Panc1 (cell line): Measurements from ENCODE around the gene ANO2. TPM values are rescaled to one million over a fixed set of nuclear protein-coding genes. Genes with fewer than 3 reads are reported as not detected.

Source experiments
- ATAC-seq: fragments of 200-7000 bp; cut with Tn5 transposase; 2 replicates; pipeline ENCODE4 v1.9.1; 2020; ENCODE audit warnings: mild to moderate bottlenecking, moderate library complexity
- BruUV-seq: library from RNA; stranded (reverse); fragments of 400-500 nt; replicated peaks from 2 replicates; lab custom pipeline; 2021; lab: Mats Ljungman, UMichigan
- CTCF ChIA-PET: fragments of 300-600 bp; sonication (Branson Sonifier 250); formaldehyde crosslinking; loops from one replicate; lab custom pipeline; 2022; ENCODE audit warnings: antibody characterized with exemption; lab: Charles Lee
- POLR2A ChIA-PET: fragments of 300-600 bp; sonication (Branson Sonifier 250); formaldehyde crosslinking; loops from one replicate; lab custom pipeline; 2022; ENCODE audit warnings: antibody characterized with exemption; lab: Charles Lee
- DNase-seq: peaks from one replicate; pipeline ENCODE4 v3.0.0-alpha.2; 2010; ENCODE audit warnings: low read depth, low spot score
- H3K27ac ChIP-seq: 2 replicates; pipeline ENCODE4 v1.5.1; 2011; ENCODE audit warnings: mild to moderate bottlenecking, low read length, inconsistent platforms
- H3K27me3 ChIP-seq: fragments of 200-500 bp; sonication (Bioruptor generic); 2 replicates; pipeline ENCODE4 v1.6.0; 2014; ENCODE audit warnings: low read length, inconsistent platforms; ENCODE audit not compliant: control insufficient read depth, insufficient read depth
- H3K36me3 ChIP-seq: fragments of 200-500 bp; sonication (Bioruptor generic); 2 replicates; pipeline ENCODE4 v1.5.1; 2014; ENCODE audit warnings: inconsistent platforms, mild to moderate bottlenecking, low read length, moderate library complexity; ENCODE audit not compliant: control insufficient read depth, insufficient read depth
- H3K4me1 ChIP-seq: 2 replicates; pipeline ENCODE4 v1.5.1; 2011; ENCODE audit warnings: inconsistent platforms, mild to moderate bottlenecking, low read length, moderate library complexity; ENCODE audit not compliant: control insufficient read depth, insufficient read depth
- H3K4me3 ChIP-seq, 2 experiments: 2 replicates each; pipeline ENCODE4 v1.5.1; 2011 to 2012; ENCODE audit warnings: low read depth in 2 of 2, low read length in 2 of 2, mild to moderate bottlenecking in 2 of 2, inconsistent platforms in 1 of 2, moderate library complexity in 1 of 2
- H3K9me3 ChIP-seq: fragments of 200-500 bp; sonication (Bioruptor generic); 2 replicates; pipeline ENCODE4 v1.5.1; 2014; ENCODE audit warnings: low read depth, mild to moderate bottlenecking, inconsistent platforms, low read length, moderate library complexity; ENCODE audit not compliant: control insufficient read depth, insufficient read depth
- POLR2AphosphoS5 ChIP-seq: IDR thresholded peaks from 2 replicates; pipeline ENCODE4 v1.6.1; 2012; ENCODE audit warnings: mild to moderate bottlenecking, low read depth, low read length, moderate library complexity
- SIN3A ChIP-seq: IDR thresholded peaks from 2 replicates; pipeline ENCODE4 v1.6.1; 2012; ENCODE audit warnings: low read depth, mild to moderate bottlenecking, low read length, moderate library complexity, borderline replicate concordance; ENCODE audit not compliant: insufficient read depth
- TCF7L2 ChIP-seq: IDR thresholded peaks from 2 replicates; pipeline ENCODE4 v1.6.1; 2011; ENCODE audit warnings: mild to moderate bottlenecking, low read depth, low read length, inconsistent platforms
- in situ Hi-C: cut with HindIII; loops from 2 replicates; pipeline ENCODE4 v1.10.0; 2016; ENCODE audit warnings: low sequenced_read_pairs, low pct_unique_long_range_greater_than_20kb
- intact Hi-C: fragments of 100-400 bp; cut with micrococcal nuclease; formaldehyde crosslinking; loops from one replicate; pipeline ENCODE4 v1.10.0; 2022; ENCODE audit not compliant: unreplicated experiment
- total RNA-seq: library from RNA; stranded (reverse); gene quantifications from one replicate; pipeline ENCODE4 v1.2.1, GENCODE V29; 2021; ENCODE audit not compliant: unreplicated experiment
- TF ChIP-seq, protein P1 (sequence below): fragments of 450-650 bp; IDR thresholded peaks from 2 replicates; pipeline ENCODE4 v1.5.1; 2017; ENCODE audit warnings: mild to moderate bottlenecking
- TF ChIP-seq, protein P2 (sequence below), 2 experiments: IDR thresholded peaks; 2 replicates each; pipeline ENCODE4 v1.6.1; 2011 to 2012; ENCODE audit warnings: low read depth in 2 of 2, control low read depth in 1 of 2, low read length in 1 of 2, mild to moderate bottlenecking in 1 of 2, moderate library complexity in 1 of 2; ENCODE audit not compliant: insufficient read depth in 1 of 2

Gene ANO2
- total RNA-seq, 1 experiment from 2014 or later, result not detected

DNA sequence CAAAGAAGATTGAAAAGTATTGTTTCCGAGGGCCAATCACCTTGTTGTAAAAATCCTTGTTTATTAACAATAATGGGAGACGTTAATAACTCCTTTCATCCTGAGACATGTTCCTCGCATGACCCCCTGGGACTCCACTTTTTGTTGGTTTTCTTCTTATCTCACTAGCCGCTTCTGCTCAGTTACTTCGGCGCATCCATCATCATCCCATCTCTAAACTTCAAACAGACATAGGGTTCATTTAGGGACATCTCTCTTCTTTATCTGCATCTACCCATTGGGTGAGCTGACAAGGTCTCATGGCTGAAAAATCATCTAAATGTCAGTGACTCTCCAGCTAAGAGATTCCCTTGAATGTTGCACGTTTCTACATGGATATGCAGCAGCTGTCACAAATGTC lies 252.2 kb downstream of the ANO2 start:
- H3K9me3 ChIP-seq, result no peaks in the 10 kb centered on the region
- H3K36me3 ChIP-seq, result no peaks in the 10 kb centered on the region
- no peak for ATAC-seq
- H3K4me3 ChIP-seq, result no peak overlapping the region
- ChIA-PET CTCF (no interaction called here), POLR2A (no interaction called here)
- H3K27me3 ChIP-seq, result no peaks in the 10 kb centered on the region
- intact Hi-C loops (no loop called here), in situ Hi-C loops (no loop called here)
- H3K4me1 ChIP-seq, result no peaks in the 10 kb centered on the region
- DNase-seq, result no peak
- TF ChIP-seq, protein P1, sequence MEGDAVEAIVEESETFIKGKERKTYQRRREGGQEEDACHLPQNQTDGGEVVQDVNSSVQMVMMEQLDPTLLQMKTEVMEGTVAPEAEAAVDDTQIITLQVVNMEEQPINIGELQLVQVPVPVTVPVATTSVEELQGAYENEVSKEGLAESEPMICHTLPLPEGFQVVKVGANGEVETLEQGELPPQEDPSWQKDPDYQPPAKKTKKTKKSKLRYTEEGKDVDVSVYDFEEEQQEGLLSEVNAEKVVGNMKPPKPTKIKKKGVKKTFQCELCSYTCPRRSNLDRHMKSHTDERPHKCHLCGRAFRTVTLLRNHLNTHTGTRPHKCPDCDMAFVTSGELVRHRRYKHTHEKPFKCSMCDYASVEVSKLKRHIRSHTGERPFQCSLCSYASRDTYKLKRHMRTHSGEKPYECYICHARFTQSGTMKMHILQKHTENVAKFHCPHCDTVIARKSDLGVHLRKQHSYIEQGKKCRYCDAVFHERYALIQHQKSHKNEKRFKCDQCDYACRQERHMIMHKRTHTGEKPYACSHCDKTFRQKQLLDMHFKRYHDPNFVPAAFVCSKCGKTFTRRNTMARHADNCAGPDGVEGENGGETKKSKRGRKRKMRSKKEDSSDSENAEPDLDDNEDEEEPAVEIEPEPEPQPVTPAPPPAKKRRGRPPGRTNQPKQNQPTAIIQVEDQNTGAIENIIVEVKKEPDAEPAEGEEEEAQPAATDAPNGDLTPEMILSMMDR, result no peak
- TF ChIP-seq, protein P2, sequence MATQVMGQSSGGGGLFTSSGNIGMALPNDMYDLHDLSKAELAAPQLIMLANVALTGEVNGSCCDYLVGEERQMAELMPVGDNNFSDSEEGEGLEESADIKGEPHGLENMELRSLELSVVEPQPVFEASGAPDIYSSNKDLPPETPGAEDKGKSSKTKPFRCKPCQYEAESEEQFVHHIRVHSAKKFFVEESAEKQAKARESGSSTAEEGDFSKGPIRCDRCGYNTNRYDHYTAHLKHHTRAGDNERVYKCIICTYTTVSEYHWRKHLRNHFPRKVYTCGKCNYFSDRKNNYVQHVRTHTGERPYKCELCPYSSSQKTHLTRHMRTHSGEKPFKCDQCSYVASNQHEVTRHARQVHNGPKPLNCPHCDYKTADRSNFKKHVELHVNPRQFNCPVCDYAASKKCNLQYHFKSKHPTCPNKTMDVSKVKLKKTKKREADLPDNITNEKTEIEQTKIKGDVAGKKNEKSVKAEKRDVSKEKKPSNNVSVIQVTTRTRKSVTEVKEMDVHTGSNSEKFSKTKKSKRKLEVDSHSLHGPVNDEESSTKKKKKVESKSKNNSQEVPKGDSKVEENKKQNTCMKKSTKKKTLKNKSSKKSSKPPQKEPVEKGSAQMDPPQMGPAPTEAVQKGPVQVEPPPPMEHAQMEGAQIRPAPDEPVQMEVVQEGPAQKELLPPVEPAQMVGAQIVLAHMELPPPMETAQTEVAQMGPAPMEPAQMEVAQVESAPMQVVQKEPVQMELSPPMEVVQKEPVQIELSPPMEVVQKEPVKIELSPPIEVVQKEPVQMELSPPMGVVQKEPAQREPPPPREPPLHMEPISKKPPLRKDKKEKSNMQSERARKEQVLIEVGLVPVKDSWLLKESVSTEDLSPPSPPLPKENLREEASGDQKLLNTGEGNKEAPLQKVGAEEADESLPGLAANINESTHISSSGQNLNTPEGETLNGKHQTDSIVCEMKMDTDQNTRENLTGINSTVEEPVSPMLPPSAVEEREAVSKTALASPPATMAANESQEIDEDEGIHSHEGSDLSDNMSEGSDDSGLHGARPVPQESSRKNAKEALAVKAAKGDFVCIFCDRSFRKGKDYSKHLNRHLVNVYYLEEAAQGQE (IDR thresholded peaks at IDR 0.05; ENCODE audit: insufficient read depth in 1 of 2, low read depth in 2 of 2, low read length in 1 of 2), result no peak
- TF ChIP-seq POLR2AphosphoS5, result no peak
- TF ChIP-seq TCF7L2, result no peak
- no peak for TF ChIP-seq SIN3A
- no TSS peak for BruUV-seq
- no peak overlapping the region for H3K27ac ChIP-seq

DNA sequence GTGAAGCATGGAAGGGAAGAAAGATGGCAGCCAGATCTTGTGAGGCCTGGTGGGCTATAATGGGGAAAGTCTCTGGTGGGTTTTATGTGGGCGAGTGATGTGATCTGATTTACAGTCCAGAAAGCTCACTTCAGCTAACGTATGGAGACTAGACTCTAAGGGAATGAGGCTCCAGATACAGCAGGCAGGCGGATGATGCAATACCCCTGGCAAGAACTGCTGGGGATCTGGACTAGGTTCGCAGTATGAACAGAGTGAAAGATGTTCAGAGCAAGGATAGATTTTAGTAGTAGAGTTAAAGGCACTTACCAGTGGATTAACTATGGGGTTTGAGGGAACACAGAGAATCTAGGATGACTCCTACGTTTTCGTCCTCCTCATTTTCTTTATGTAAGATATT lies 253.1 kb downstream of the ANO2 start:
- in situ Hi-C loops (no loop called here), intact Hi-C loops (no loop called here)
- ChIA-PET CTCF (no interaction called here), POLR2A (no interaction called here)
- TF ChIP-seq, protein P2 (IDR thresholded peaks at IDR 0.05; ENCODE audit: insufficient read depth in 1 of 2, low read depth in 2 of 2, low read length in 1 of 2), result no peak
- no peak for TF ChIP-seq TCF7L2
- no peak for TF ChIP-seq SIN3A
- TF ChIP-seq, protein P1, result no peak
- TF ChIP-seq POLR2AphosphoS5, result no peak
- Histone ChIP-seq H3K4me3 (no peak overlapping the region), H3K36me3 (no peaks in the 10 kb centered on the region), H3K27me3 (no peaks in the 10 kb centered on the region), H3K4me1 (no peaks in the 10 kb centered on the region), H3K27ac (no peak overlapping the region), H3K9me3 (no peaks in the 10 kb centered on the region)
- no peak for DNase-seq
- no TSS peak for BruUV-seq
- ATAC-seq, result no peak
